Right forelimb (tissue), 1 donor: Measurements from ENCODE around the gene PAQR4.

Source experiments
- DNase-seq: peaks from one replicate; pipeline ENCODE4 v3.0.0-alpha.2; 2018

Gene PAQR4

GRCh38 chr16:2966043-2966807 is 2.9 kb upstream of the PAQR4 start:
- peak; percentile 41 for DNase-seq

DNA sequence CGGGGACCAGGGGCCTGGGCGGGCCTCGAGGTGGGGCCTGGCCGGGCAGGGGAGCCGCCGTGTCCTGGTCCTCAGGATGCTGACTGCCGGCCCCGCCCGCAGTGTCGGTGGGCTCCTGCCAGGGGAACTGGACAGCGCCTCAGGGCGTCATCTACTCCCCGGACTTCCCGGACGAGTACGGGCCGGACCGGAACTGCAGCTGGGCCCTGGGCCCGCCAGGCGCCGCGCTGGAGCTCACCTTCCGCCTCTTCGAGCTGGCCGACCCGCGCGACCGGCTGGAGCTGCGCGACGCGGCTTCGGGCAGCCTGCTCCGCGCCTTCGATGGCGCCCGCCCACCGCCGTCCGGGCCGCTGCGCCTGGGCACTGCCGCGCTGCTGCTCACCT is 2.3 kb upstream of the PAQR4 start:
- DNase-seq, result peak; percentile 43

DNA sequence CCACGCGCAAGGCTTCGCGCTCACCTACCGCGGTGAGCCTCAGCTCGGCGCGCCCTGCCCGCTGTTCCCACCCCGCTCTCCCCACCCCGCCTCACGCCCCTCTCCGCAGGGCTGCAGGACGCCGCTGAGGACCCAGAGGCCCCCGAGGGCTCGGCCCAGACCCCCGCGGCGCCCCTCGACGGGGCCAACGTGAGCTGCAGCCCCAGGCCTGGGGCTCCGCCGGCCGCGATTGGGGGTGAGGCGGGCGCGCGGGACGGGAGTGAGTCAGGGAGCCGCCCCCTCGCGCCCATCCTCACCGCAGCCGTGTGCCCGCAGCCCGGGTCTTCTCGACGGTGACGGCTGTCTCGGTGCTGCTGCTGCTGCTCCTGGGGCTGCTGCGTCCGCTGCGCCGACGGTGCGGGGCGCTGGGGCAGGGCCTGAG is 1.9 kb upstream of the PAQR4 start:
- DNase-seq, result peak; percentile 37

GRCh38 chr16:2967721-2968161 is 1.4 kb upstream of the PAQR4 start:
- DNase-seq, result no peak

DNA sequence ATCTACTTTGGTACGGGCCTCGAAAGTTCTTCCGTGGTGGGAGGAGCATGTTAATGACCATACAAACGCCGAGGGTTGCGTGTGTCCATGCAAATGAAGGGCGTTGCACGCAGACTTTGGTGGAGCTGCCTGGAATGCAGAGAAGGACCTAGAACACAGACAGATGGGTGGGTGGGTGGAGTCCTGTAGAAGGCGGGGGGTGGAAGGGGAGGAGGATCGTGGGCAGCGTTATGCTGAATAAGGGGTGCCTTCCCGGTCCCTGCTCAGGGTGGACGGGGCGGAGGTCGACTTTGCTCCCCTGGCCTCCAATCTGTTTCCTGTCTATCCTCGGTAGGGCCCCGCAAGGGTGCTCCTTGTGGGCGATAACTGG is 795 bp upstream of the PAQR4 start:
- DNase-seq, result no peak

- DNase-seq, result no peak
Observed at GRCh38 chr16:2969545-2970521, 685 bp downstream of the PAQR4 start.

- DNase-seq, result no peak
Observed at GRCh38 chr16:2970563-2970962, 1.4 kb downstream of the PAQR4 start.

DNA sequence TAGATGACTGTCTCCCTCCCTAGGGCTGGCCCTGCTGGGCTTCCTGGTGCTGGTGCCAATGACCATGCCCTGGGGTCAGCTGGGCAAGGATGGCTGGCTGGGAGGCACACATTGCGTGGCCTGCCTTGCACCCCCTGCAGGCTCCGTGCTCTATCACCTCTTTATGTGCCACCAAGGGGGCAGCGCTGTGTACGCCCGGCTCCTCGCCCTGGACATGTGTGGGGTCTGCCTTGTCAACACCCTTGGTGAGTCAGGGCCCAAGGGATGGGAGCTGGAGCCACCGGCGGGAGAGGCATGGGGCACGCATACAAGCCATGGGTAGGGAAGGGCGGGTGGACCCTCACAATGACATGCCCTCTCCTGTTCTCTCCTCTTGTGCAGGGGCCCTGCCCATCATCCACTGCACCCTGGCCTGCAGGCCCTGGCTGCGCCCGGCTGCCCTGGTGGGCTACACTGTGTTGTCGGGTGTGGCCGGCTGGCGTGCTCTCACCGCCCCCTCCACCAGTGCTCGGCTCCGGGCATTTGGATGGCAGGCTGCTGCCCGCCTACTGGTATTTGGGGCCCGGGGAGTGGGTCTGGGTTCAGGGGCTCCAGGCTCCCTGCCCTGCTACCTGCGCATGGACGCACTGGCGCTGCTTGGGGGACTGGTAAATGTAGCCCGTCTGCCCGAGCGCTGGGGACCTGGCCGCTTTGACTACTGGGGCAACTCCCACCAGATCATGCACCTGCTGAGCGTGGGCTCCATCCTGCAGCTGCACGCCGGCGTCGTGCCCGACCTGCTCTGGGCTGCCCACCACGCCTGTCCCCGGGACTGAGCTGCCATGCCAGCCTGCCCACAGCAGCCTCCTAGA is 2.2 kb downstream of the PAQR4 start:
- DNase-seq, result no peak

DNA sequence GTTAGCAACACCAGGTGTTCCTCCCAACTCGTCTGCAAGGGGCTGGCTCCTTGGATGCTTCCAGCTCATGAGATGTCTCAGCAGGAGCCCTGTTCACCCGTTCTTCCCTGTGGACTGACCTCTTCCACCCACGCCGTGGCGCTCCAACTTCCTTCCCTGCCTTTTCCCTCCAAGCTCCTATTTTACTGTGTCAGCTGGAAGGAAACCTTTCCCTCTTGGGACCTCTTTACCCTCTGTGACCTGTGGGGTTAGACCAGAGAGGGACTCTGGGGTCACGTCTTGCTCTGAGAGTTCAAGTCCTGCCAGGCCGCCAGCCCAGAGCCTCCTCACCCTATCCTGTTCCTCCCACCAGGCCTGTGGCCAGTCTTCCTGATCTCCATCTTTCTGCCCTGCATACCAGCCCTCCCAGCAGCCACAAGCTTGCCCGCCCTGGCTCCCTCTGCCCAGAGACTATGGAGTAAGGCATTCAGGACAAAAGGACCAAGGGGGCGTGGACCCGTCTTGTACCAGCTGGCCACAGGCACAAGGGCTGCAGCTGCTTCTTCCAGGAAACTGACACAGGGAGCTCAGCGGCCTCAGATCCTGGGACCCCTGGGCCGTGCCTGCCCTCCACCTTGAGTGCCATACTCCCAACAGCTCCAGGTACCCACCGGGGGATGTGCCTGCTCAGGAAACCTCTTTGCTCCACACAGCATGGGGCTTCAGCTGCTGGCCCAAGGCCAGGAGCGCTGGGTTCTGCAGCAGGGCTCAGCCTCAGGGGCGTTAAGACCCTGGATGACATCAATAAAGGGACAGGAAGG is 3.0 kb downstream of the PAQR4 start:
- no peak for DNase-seq

DNA sequence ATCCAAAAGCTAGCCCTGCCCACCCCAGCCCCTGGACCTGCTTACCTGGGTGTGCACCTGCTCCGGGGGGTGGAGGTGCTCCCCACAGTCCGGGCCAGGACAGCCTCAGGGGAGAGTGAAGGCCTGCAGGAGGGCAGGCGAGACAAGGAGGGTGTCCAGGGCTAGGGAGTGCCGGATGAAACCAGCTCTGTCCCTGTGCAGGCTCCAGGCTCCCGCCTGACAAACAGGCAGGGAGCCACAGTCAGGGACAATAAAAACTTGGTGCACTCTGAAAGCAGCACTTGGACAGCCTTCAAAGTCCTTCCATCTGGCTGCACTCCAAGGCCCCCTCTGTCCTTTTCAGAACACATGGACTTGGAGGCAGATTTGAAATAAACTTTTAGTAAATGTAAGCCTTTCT is 3.9 kb downstream of the PAQR4 start:
- no peak for DNase-seq

DNA sequence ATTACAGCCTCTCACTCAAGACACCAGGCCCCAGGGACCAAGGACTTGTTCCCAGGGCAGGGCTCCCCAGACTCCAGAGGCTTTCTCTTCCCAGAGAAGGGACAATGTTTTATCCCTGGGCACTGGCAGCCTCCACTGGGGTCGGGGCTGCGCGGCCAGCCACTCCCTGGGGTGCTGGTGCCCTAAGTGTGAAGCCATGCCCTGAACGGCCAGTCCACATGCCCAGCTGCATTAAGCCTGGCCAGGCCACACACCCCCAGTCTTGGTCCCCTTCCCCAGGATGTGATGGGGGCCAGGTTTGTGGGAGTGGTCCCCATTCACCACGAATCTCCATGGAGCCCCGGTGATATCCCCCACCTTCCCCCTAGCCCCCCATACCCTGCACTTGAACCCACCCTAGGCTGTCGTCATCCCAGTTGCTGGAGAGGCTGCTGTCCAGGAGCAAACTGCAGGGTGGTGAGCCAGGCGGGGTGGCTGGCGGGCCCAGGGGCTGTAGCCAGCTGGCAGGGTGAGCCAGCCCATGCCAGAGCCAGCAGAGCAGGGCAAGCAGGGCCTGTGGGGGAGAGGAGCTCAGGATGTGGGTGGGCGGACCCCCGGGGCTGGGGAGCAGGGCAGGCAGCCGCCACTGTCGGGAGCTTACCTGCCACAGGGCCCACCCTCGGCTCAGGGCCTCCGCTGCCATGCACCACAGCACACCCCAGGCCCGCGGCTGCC is 4.6 kb downstream of the PAQR4 start:
- DNase-seq, result no peak

GRCh38 chr16:2974319-2975056 is 5.3 kb downstream of the PAQR4 start:
- DNase-seq, result no peak

- DNase-seq, result no peak
Observed at GRCh38 chr16:2975161-2975795, 6.1 kb downstream of the PAQR4 start.

DNA sequence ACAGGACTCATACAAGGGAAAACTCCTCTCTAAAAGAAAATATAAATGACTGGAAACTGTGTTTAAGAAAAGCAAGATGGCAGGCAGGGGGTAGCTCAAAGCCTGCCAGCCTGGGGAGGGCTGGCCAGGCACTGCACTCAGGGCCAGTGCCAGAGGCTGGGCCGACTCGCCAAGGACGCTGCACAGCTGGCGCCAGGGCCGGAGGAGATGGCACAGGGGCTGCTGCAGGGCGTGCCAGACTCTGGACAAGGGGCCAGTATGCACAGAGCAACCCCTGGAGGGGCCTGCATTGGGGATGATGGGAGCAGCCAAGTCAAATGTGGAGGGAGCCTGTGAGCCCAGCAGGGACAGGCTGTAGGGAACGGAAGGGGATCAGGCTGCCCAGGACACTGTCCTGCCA is 7.1 kb downstream of the PAQR4 start:
- DNase-seq, result no peak

GRCh38 chr16:2976673-2977072 is 7.5 kb downstream of the PAQR4 start:
- no peak for DNase-seq

DNA sequence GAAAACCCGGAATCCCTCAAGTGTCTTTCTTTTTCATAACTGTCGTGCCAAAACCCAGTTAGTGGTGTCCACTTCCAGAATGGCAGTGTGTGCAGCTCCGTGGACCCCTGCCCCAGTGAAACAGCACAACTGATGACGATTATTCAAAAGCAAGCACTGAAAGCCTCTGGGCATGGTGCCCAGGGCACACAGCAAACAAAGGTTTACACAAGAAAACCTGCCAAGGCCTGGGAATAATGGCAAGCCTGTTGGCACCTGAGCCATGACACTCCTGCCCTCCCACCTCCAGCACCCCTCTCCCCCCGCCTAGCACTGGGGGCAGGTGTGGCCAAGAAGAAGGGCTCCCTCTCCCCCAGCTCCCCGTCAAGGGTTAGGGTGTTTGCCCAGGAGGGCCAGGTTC is 8.3 kb downstream of the PAQR4 start:
- DNase-seq, result no peak

- DNase-seq, result no peak
Observed at GRCh38 chr16:2979669-2980226, 10.6 kb downstream of the PAQR4 start.

DNA sequence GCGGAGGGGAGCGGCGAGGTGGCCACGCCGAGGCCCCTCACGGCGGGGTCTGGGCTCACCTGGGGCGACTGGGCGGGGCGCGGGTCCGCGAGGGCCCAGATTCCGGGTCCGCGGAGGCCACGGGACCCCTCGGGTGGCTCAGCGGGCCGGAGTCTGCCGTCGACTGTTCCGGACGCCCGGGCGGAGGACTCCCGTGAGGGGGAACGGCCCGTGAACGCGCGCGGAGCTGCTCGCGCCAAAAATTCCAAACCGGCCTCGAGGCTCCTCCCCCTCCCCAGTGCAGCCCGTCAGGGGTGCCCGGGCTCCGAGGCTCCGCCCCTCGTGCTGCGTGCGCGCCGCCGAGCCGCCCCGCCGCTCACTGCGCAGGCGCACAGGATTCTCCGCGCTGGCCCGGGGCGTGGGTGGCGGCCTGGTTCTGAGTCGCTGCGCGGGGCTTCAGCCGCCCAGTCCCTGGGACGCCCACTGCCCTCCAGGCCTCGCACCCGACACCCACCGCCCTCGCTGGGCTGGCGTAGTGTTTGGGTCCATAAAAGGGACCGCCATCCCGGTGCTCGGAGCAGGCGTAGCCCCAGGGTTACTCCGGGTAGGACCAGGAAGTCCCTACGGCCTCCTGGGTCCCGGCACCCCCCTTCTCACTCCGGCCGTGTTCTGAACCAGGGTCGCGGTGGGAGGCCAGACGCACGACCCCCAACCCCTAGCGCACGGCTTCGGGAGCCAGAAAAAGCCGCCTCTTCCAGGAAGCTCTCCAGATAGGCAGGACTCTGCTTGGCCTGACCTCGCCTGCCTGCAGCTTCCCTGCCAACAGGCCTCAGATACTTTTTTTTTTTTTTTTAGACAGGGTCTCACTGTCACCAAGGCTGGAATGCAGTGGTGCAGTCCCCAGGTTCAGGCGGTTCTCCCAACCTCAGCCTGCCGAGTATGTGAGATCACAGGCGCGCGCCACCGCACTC is 11.4 kb downstream of the PAQR4 start, which contains the start of gene PKMYT1:
Gene PKMYT1, minus strand, starts transcription at position 220 of the 950 bp plus-strand sequence. CDS start 789 bp downstream, outside the sequence.
- DNase-seq, result peak; percentile 94
